ENCODE measurements around the gene ITGA4.

ITGA4 gene

DNA sequence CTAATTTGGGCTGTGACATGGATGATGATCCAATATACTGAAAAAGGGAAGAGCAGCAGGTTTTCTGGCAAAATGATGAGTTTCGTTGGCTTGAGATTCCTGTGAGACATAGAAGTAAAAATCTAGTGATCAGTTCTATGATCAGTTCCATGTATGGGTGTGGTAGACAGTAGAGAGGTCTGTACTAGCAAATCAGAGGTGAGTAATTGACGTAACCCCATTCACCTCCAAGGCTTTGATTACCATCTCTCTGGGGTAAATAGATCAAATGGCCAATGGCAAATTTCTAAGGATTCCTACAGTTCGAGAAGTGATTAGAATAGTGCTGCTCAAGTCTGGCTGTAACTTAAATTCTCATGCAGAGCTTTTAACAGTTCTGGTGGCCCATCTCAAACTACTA, 6.4 kb downstream of the ITGA4 start:
- ChIA-PET CTCF (interaction anchor here (1.0 to 2.2 kb wide), 2 partner anchors 11 to 359 kb away, joined by 4 to 6 read pairs; no protein-coding TSS in a partner anchor), POLR2A (no interaction called here)
- DNase-seq (ENCODE audit: extremely low spot score) = no peak
- TF ChIP-seq, protein P1, sequence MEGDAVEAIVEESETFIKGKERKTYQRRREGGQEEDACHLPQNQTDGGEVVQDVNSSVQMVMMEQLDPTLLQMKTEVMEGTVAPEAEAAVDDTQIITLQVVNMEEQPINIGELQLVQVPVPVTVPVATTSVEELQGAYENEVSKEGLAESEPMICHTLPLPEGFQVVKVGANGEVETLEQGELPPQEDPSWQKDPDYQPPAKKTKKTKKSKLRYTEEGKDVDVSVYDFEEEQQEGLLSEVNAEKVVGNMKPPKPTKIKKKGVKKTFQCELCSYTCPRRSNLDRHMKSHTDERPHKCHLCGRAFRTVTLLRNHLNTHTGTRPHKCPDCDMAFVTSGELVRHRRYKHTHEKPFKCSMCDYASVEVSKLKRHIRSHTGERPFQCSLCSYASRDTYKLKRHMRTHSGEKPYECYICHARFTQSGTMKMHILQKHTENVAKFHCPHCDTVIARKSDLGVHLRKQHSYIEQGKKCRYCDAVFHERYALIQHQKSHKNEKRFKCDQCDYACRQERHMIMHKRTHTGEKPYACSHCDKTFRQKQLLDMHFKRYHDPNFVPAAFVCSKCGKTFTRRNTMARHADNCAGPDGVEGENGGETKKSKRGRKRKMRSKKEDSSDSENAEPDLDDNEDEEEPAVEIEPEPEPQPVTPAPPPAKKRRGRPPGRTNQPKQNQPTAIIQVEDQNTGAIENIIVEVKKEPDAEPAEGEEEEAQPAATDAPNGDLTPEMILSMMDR (IDR thresholded peaks at IDR 0.05; ENCODE audit: control extremely low read depth, extremely low read depth, low read depth, missing control alignments) = no peak

DNA sequence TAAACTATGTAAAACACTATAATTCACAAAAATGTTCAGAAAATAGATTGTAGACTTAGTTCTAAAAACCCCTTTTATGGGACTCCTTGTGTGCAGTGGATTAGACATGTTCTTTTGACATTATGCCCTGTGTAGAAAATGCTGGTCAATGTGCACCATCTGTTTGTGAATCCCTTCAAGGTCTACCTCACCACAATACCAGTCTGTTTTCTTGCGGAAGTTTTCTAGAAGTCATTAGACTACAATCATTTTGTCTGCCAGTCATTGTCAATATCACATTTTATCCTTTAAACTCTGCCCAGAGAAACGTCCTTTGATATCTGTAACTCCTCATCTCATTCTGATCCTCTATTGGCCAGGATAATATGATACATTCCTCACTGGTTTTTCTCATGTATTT, 7.8 kb downstream of the ITGA4 start:
- POLR2A ChIA-PET = no interaction called here
- DNase-seq (ENCODE audit: extremely low spot score) = no peak
- TF ChIP-seq, protein P1 (IDR thresholded peaks at IDR 0.05; ENCODE audit: control extremely low read depth, extremely low read depth, low read depth, missing control alignments) = no peak
- CTCF ChIA-PET = interaction anchor here (2.2 kb wide), 1 partner anchor 360 kb away, joined by 6 read pairs; no protein-coding TSS in a partner anchor

DNA sequence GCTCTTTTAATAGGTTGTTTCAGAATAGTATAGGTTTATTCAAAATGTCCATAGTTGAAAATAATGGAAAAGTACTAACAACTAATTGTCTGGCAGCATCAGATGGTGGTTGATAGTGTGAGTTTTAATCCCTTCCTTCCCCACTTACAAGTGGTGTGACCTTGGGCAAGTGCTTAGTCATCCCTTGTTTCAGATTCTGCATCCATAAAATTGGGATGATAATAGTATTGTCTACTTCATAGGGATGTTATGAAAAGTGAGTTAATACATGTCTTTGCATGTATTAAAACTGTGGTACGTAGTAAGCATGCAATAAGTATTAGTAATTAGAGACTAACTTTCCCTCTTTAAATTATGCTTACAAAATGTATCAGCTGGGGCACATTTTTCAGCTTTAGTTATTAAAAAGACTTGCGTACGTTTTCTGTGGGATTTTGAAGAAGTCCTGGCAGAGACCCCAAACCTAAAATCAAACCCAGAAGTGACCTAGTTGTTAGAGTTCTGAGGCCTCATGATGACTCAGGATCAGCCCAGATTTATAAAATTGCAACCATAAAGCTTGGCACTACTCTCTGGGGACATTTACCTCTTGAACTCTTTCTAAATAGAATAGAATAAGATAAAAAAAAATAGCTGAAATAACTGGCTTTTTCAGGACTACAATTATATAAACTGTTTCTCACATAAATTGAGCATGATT, 8.6 kb downstream of the ITGA4 start:
- DNase-seq (ENCODE audit: extremely low spot score) = no peak
- TF ChIP-seq, protein P1 (IDR thresholded peaks at IDR 0.05; ENCODE audit: control extremely low read depth, extremely low read depth, low read depth, missing control alignments) = no peak
- ChIA-PET CTCF (interaction anchor here (0.6 to 4.3 kb wide), 27 partner anchors 7 to 1342 kb away, joined by 3 to 33 read pairs (median 4); partner anchors contain the start of gene ITGA4), POLR2A (no interaction called here)

DNA sequence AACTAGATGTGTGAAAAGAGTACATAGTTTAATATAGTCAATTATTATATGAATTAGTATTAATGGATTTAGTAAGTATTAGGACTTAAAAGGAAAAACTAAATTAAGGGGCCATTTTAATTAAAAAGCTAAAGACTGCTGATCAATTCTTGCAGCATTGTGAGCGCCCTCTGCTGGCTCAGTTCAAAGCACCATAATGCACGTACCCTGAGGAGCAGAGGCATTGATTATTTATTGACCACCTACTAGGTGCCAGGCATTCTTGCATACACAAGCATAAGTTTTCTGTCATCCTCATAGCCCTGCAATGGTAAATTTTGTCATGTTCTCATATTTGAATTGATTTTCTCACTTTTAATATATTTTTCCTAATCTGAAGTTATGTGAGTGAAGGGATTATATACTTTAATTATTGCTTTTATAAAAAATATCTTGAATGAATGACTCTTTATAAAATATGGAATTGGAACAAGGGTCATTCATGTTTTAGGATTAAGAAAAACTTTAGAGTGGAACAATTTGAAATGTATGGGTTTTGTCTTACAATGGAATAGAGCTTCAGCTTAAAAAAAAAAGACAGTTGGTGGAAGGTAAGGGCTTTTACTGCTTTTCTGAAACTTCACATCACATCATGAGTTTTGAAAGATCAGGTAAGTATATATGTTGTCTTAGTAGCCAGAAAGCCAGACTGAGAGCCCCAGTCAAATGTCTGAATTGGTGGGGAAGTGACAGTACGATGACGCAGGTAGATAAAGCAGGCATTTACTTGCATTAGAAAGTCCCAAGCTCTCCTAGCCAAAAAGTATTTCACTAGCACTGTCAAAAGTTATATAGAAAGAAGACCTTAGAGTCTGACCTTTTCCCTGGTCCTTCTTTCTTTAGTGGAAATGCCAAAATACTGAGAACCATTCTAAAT, 9.7 kb downstream of the ITGA4 start:
- TF ChIP-seq, protein P1 (IDR thresholded peaks at IDR 0.05; ENCODE audit: control extremely low read depth, extremely low read depth, low read depth, missing control alignments) = peak; percentile 83
- ChIA-PET POLR2A (interaction anchor here (0.6 kb wide), 1 partner anchor 779 kb away, joined by 4 read pairs; no protein-coding TSS in a partner anchor), CTCF (interaction anchor here (0.6 to 4.3 kb wide), 34 partner anchors 8 to 1343 kb away, joined by 3 to 33 read pairs (median 4); partner anchors contain the start of gene ITGA4)
- DNase-seq (ENCODE audit: extremely low spot score) = no peak

DNA sequence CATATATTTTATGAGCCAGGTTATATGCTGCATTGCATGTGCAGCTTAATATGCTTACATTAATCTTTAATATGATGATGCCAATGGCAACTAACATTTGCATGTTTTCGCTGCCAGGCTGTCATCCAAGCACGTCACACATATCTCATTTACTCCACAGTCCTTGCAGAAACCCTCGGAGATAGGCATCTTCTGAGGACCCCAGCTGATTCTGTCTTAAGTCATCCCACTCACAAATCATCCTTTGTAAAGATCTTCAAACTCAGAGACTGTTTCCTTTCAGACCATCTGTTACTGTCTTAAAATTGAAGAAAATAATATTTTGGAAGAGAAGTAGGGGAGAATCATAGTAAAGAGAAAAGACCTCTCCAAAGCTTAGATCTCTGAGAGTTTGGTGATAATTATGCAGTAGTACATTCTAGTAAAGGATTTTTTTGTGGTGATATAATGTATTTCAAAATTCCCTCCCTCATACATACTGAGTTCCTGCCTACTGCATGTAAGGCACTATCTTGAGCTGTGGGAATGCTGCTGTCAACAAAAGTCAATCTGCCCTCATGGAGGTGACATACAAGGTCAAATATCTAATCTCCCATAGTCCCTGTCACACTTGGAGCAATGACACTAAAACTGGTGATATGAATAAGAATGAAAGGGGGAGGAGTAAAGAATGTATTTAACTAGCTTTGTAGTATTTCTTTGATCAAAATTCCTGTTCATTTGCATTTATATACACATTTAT, 11.0 kb downstream of the ITGA4 start:
- no peak for DNase-seq (ENCODE audit: extremely low spot score)
- ChIA-PET POLR2A (no interaction called here), CTCF (interaction anchor here (1.0 to 4.3 kb wide), 12 partner anchors 8 to 431 kb away, joined by 3 to 33 read pairs (median 4); partner anchors contain the start of gene ITGA4)
- TF ChIP-seq, protein P1 (IDR thresholded peaks at IDR 0.05; ENCODE audit: control extremely low read depth, extremely low read depth, low read depth, missing control alignments) = no peak

DNA sequence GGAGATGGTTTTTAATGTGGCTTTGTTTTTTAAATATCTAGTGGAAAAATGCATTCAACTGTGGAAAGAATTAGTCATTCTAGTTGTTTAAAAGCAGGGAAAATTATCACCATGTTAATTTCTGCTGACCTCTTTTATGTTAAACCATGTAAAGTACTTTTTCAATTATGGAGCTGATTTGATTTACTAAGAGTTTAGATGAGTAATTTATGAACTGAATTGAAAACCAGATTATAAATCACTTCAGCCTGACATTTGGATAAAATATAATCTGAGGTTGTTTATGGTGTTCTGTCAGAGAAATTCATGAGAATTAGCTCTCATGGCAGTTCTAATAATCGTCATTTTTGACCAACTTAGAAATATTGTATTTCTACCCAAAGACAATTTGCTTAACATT, 11.6 kb downstream of the ITGA4 start:
- no peak for DNase-seq (ENCODE audit: extremely low spot score)
- ChIA-PET CTCF (interaction anchor here (1.0 to 4.3 kb wide), 9 partner anchors 10 to 432 kb away, joined by 3 to 33 read pairs (median 5); partner anchors contain the start of gene ITGA4), POLR2A (no interaction called here)
- TF ChIP-seq, protein P1 (IDR thresholded peaks at IDR 0.05; ENCODE audit: control extremely low read depth, extremely low read depth, low read depth, missing control alignments) = no peak
